K562 (cell line): ENCODE results near the gene KLHL6. TPM values are rescaled to one million over a fixed set of nuclear protein-coding genes. Genes with fewer than 3 reads are reported as not detected.
A peak's percentile ranks its signal among the peaks of the same experiment; 100 is the strongest.

Experiments used
- ARID1B ChIP-seq: fragments of 450-650 bp; IDR thresholded peaks from 2 replicates; pipeline ENCODE4 v1.6.1; 2016; ENCODE audit warnings: antibody characterized with exemption, mild to moderate bottlenecking, inconsistent platforms
- FOXA1 ChIP-seq: fragments of 450-650 bp; IDR thresholded peaks from 2 replicates; pipeline ENCODE4 v1.6.1; 2016; ENCODE audit warnings: mild to moderate bottlenecking, borderline replicate concordance
- GTF2F1 ChIP-seq: IDR thresholded peaks from 2 replicates; pipeline ENCODE4 v1.6.1; 2011; ENCODE audit warnings: low read depth, low read length, improper control_type of control experiment
- HMG20A ChIP-seq: fragments of 450-650 bp; formaldehyde crosslinking; conservative IDR thresholded peaks from 2 replicates; pipeline ENCODE4 v1.4.0; 2020; ENCODE audit warnings: mild to moderate bottlenecking, mixed read lengths
- IFI16 ChIP-seq: fragments of 250-450 bp; sonication (Bioruptor Pico); IDR thresholded peaks from 2 replicates; pipeline ENCODE4 v2.1.2; 2022; ENCODE audit warnings: mild to moderate bottlenecking, inconsistent platforms
- ILK ChIP-seq: fragments of 450-650 bp; IDR thresholded peaks from 2 replicates; pipeline ENCODE4 v1.6.1; 2016; ENCODE audit warnings: missing genetic modification characterization, low read depth, mild to moderate bottlenecking, missing compliant biosample characterization, moderate library complexity, borderline replicate concordance
- JUND ChIP-seq, 2 experiments: IDR thresholded peaks; 2 replicates in 1 of 2; 3 replicates in 1 of 2; pipeline ENCODE4 v1.6.1; 2011; ENCODE audit warnings: borderline replicate concordance in 2 of 2, low read depth in 2 of 2, low read length in 2 of 2, improper control_type of control experiment in 1 of 2, missing biosample characterization in 1 of 2, missing genetic modification characterization in 1 of 2, missing genetic modification reagents in 1 of 2
- KLF6 ChIP-seq: fragments of 250-450 bp; sonication (Bioruptor Pico); IDR thresholded peaks from 2 replicates; pipeline ENCODE4 v1.4.0; 2020; ENCODE audit warnings: mild to moderate bottlenecking, moderate library complexity, borderline replicate concordance
- SMAD4 ChIP-seq: fragments of 250-450 bp; sonication (Bioruptor Pico); conservative IDR thresholded peaks from 2 replicates; pipeline ENCODE4 v1.8.0; 2021; ENCODE audit warnings: inconsistent platforms, mild to moderate bottlenecking, moderate library complexity
- VEZF1 ChIP-seq: fragments of 200-800 bp; sonication (Bioruptor generic); IDR thresholded peaks from 2 replicates; pipeline ENCODE4 v1.6.1; 2017; ENCODE audit warnings: missing genetic modification characterization, missing compliant biosample characterization
- ZBTB26 ChIP-seq: fragments of 450-650 bp; formaldehyde crosslinking; IDR thresholded peaks from 2 replicates; pipeline ENCODE4 v1.4.0; 2022; ENCODE audit warnings: missing genetic modification characterization
- ZBTB40 ChIP-seq, 2 experiments: fragments of 450-650 bp in 1 of 2; sonication (generic) in 1 of 2; formaldehyde crosslinking in 1 of 2; IDR thresholded peaks; 2 replicates each; pipeline versions ENCODE4 v1.7.1 to v1.9.0; 2016 to 2022; ENCODE audit warnings: inconsistent platforms in 1 of 2, mild to moderate bottlenecking in 1 of 2, missing genetic modification reagents in 1 of 2
- ZC3H11A ChIP-seq: IDR thresholded peaks from 2 replicates; pipeline ENCODE4 v1.6.1; 2012; ENCODE audit warnings: low read depth, low read length, improper control_type of control experiment
- ZNF134 ChIP-seq: fragments of 250-450 bp; sonication (Bioruptor Pico); conservative IDR thresholded peaks from 2 replicates; pipeline ENCODE4 v1.4.0; 2020
- ZNF445 ChIP-seq: fragments of 250-450 bp; sonication (Bioruptor Pico); IDR thresholded peaks from 2 replicates; pipeline ENCODE4 v1.4.0; 2020; ENCODE audit warnings: low read depth, mild to moderate bottlenecking, moderate library complexity
- polyA plus RNA-seq, 8 experiments: library from polyadenylated mRNA; depleted of rRNA in 4 of 8; stranded (reverse) in 5 of 8; unstranded in 3 of 8; fragments of >200 nt; fragmentation: Nextera tagmentation in 2 of 8; fragmentation: Illumina TruSeq in 1 of 8; extraction: Ambion mirVana in 2 of 8; extraction: Trizol in 1 of 8; gene quantifications; 2 replicates each; pipeline versions ENCODE4 v1.2.1 to v1.2.3, GENCODE V29; 2011 to 2014; ENCODE audit warnings: inconsistent platforms in 1 of 8, missing spikeins in 1 of 8
- total RNA-seq, 7 experiments: library from RNA; depleted of rRNA in 6 of 7; stranded (reverse); fragments of >200 nt in 6 of 7; fragmentation: Illumina TruSeq in 2 of 7; extraction: Trizol in 2 of 7; gene quantifications; 2 replicates each; pipeline versions ENCODE4 v1.2.1 to v1.2.3, GENCODE V29; 2011 to 2021; ENCODE audit warnings: low replicate concordance in 1 of 7

The KLHL6 gene
- total and polyA plus RNA-seq, 9 of the 15 experiments (the other 6 are each of a cell fraction or from before 2014, with no cell fraction given) = 0.18 to 2.1 (median 1.4) TPM

GRCh38 chr3:183553334-183554026, 2.0 kb downstream of the KLHL6 start (continued):
- no peak for TF ChIP-seq ZBTB40 (IDR thresholded peaks at IDR 0.05)
- TF ChIP-seq ZBTB40 (CRISPR knock-in tag; IDR thresholded peaks at IDR 0.05) = no peak
- TF ChIP-seq ILK (tag) = no peak
- no peak for TF ChIP-seq HMG20A (CRISPR knock-in tag)
- no peak for TF ChIP-seq GTF2F1
- TF ChIP-seq IFI16 = no peak
- no peak for TF ChIP-seq ZNF445 (CRISPR knock-in tag)
- no peak for TF ChIP-seq FOXA1
- peak; percentile 16; the same call in 1 of the 2 replicates for TF ChIP-seq JUND (IDR thresholded peaks at IDR 0.05; ENCODE audit: borderline replicate concordance, low read depth, low read length)
- TF ChIP-seq JUND (tag; IDR thresholded peaks at IDR 0.05; ENCODE audit: borderline replicate concordance, low read depth, low read length) = no peak; the same call in 2 of the 3 replicates
- TF ChIP-seq ZC3H11A = no peak
- peak; percentile 49 for TF ChIP-seq SMAD4 (CRISPR knock-in tag)
- 0 out of 2 replicates have a peak, but pooled peaks have one; percentile 18 for TF ChIP-seq VEZF1 (CRISPR knock-in tag)
- TF ChIP-seq ARID1B = peak; percentile 77
- no peak for TF ChIP-seq ZBTB26 (CRISPR knock-in tag)
- no peak for TF ChIP-seq ZNF134 (CRISPR knock-in tag)
- TF ChIP-seq KLF6 (CRISPR knock-in tag) = no peak
